IMR-90 (cell line): Measurements from ENCODE around the gene DOK6. TPM values are rescaled to one million over a fixed set of nuclear protein-coding genes. Genes with fewer than 3 reads are reported as not detected.

Experiments used
- ATAC-seq: fragments of 200-7000 bp; cut with Tn5 transposase; 2 replicates; pipeline ENCODE4 v1.9.1; 2020; ENCODE audit warnings: low read depth, mild to moderate bottlenecking, moderate library complexity
- BruUV-seq: library from RNA; stranded (reverse); fragments of 400-500 nt; replicated peaks from 2 replicates; lab custom pipeline; 2021; lab: Mats Ljungman, UMichigan
- CTCF ChIA-PET: fragments of 300-600 bp; formaldehyde crosslinking; extraction: SDS; loops from one replicate; lab custom pipeline; 2021; ENCODE audit warnings: antibody characterized with exemption; lab: Yijun Ruan, JAX
- POLR2A ChIA-PET: fragments of 300-600 bp; sonication (Branson Sonifier 250); formaldehyde crosslinking; loops from one replicate; lab custom pipeline; 2022; ENCODE audit warnings: antibody characterized with exemption; ENCODE audit not compliant: unreplicated experiment; lab: Charles Lee
- DNase-seq: peaks from one replicate; pipeline ENCODE4 v3.0.0; 2013
- H2AFZ ChIP-seq: replicated peaks from 2 replicates; pipeline ENCODE3; 2013; ENCODE audit warnings: low read length, mild to moderate bottlenecking; ENCODE audit not compliant: poor library complexity
- H2AK5ac ChIP-seq: 2 replicates; pipeline ENCODE4 v1.6.1; 2013; ENCODE audit warnings: low read depth, low read length, inconsistent platforms
- H2AK9ac ChIP-seq: replicated peaks from 2 replicates; pipeline ENCODE3; 2013; ENCODE audit warnings: mild to moderate bottlenecking, low read depth, low read length, moderate library complexity; ENCODE audit not compliant: poor library complexity
- H2BK120ac ChIP-seq: 2 replicates; pipeline ENCODE4 v1.6.1; 2013; ENCODE audit warnings: low read depth, low read length, inconsistent platforms
- H2BK15ac ChIP-seq: 3 replicates; pipeline ENCODE4 v1.6.1; 2013; ENCODE audit warnings: low read depth, low read length, inconsistent platforms
- H2BK20ac ChIP-seq: 2 replicates; pipeline ENCODE4 v1.6.1; 2013; ENCODE audit warnings: low read depth, mild to moderate bottlenecking, inconsistent platforms, low read length, moderate library complexity
- H2BK5ac ChIP-seq: 2 replicates; pipeline ENCODE4 v1.6.1; 2013; ENCODE audit warnings: mild to moderate bottlenecking, low read depth, low read length, inconsistent platforms; ENCODE audit not compliant: poor library complexity, severe bottlenecking
- H3K14ac ChIP-seq: replicated peaks from 2 replicates; pipeline ENCODE4 v1.6.1; 2013; ENCODE audit warnings: low read depth, low read length, inconsistent platforms
- H3K18ac ChIP-seq: 2 replicates; pipeline ENCODE4 v1.6.1; 2013; ENCODE audit warnings: low read depth, low read length, control low read depth
- H3K23ac ChIP-seq: 2 replicates; pipeline ENCODE4 v1.6.1; 2013; ENCODE audit warnings: low read depth, low read length, inconsistent platforms
- H3K27ac ChIP-seq: 2 replicates; pipeline ENCODE4 v1.5.1; 2013; ENCODE audit warnings: mild to moderate bottlenecking, control low read depth, low read length; ENCODE audit not compliant: insufficient read depth
- H3K27me3 ChIP-seq: 2 replicates; pipeline ENCODE4 v1.6.1; 2013; ENCODE audit warnings: low read length; ENCODE audit not compliant: control insufficient read depth, insufficient read depth
- H3K36me3 ChIP-seq: 2 replicates; pipeline ENCODE4 v1.6.1; 2013; ENCODE audit warnings: low read length, mixed read lengths; ENCODE audit not compliant: control insufficient read depth, insufficient read depth
- H3K4ac ChIP-seq: 2 replicates; pipeline ENCODE4 v1.6.1; 2013; ENCODE audit warnings: low read depth, low read length, inconsistent platforms
- H3K4me1 ChIP-seq: 2 replicates; pipeline ENCODE4 v1.6.1; 2013; ENCODE audit warnings: low read length, mixed read lengths; ENCODE audit not compliant: control insufficient read depth, insufficient read depth
- H3K4me2 ChIP-seq: 2 replicates; pipeline ENCODE4 v1.6.1; 2013; ENCODE audit warnings: low read depth, mild to moderate bottlenecking, control low read depth, low read length, moderate library complexity
- H3K4me3 ChIP-seq: 2 replicates; pipeline ENCODE4 v1.5.1; 2013; ENCODE audit warnings: low read depth, mild to moderate bottlenecking, control low read depth, low read length, moderate library complexity; ENCODE audit not compliant: insufficient read depth
- H3K56ac ChIP-seq: 2 replicates; pipeline ENCODE4 v1.6.1; 2013; ENCODE audit warnings: low read length, inconsistent platforms; ENCODE audit not compliant: insufficient read depth; ENCODE audit errors: extremely low read depth
- H3K79me1 ChIP-seq, 2 experiments: 2 replicates each; pipeline ENCODE4 v1.6.1; 2013; ENCODE audit warnings: low read length in 2 of 2, inconsistent platforms in 1 of 2, low read depth in 1 of 2
- H3K9ac ChIP-seq: 2 replicates; pipeline ENCODE4 v1.6.1; 2013; ENCODE audit warnings: low read depth, low read length, control low read depth
- H3K9me1 ChIP-seq: 2 replicates; pipeline ENCODE4 v1.6.1; 2013; ENCODE audit warnings: low read length, inconsistent platforms; ENCODE audit not compliant: insufficient read depth
- H3K9me3 ChIP-seq: 2 replicates; pipeline ENCODE4 v1.6.1; 2013; ENCODE audit warnings: low read length; ENCODE audit not compliant: control insufficient read depth, insufficient read depth
- H4K20me1 ChIP-seq: 2 replicates; pipeline ENCODE4 v1.6.1; 2013; ENCODE audit warnings: low read length, inconsistent platforms; ENCODE audit not compliant: insufficient read depth
- H4K5ac ChIP-seq: 2 replicates; pipeline ENCODE4 v1.6.1; 2013; ENCODE audit warnings: mild to moderate bottlenecking, low read depth, low read length, control low read depth
- H4K8ac ChIP-seq, 2 experiments: 2 replicates each; pipeline ENCODE4 v1.6.1; 2013; ENCODE audit warnings: low read depth in 2 of 2, low read length in 2 of 2, control low read depth in 1 of 2, inconsistent platforms in 1 of 2
- H4K91ac ChIP-seq: 2 replicates; pipeline ENCODE4 v1.6.1; 2013; ENCODE audit warnings: low read depth, low read length, inconsistent platforms; ENCODE audit not compliant: insufficient read depth
- BHLHE40 ChIP-seq: fragments of 150-350 bp; IDR thresholded peaks from 2 replicates; pipeline ENCODE4 v1.6.1; 2016; ENCODE audit warnings: mild to moderate bottlenecking, low read depth, low read length
- MXI1 ChIP-seq: IDR thresholded peaks from 2 replicates; pipeline ENCODE4 v1.6.1; 2012; ENCODE audit warnings: low read depth, mild to moderate bottlenecking, low read length, moderate library complexity, borderline replicate concordance
- RCOR1 ChIP-seq: IDR thresholded peaks from 2 replicates; pipeline ENCODE4 v1.6.1; 2012; ENCODE audit warnings: mild to moderate bottlenecking, low read length, improper control_type of control experiment; ENCODE audit not compliant: insufficient replicate concordance
- RFX5 ChIP-seq: IDR thresholded peaks from 2 replicates; pipeline ENCODE4 v1.8.0; 2012; ENCODE audit warnings: low read depth, mild to moderate bottlenecking, low read length, moderate library complexity
- USF2 ChIP-seq: fragments of 150-350 bp; IDR thresholded peaks from 2 replicates; pipeline ENCODE4 v1.6.1; 2017; ENCODE audit warnings: mild to moderate bottlenecking, antibody characterized with exemption, low read length, low read depth
- WGBS, 2 experiments: methylation state at CpG; one replicate each; pipeline versions ENCODE4 v1.1.5 to v1.1.7; 2013; ENCODE audit warnings: missing lambda C conversion rate in 2 of 2; ENCODE audit not compliant: insufficient read length in 1 of 2; ENCODE audit errors: extremely low coverage in 2 of 2; 5-methylcytosine and 5-hydroxymethylcytosine counted together
- dilution Hi-C: fragments of 300-500 bp; cut with HindIII; formaldehyde crosslinking; loops from one replicate; pipeline ENCODE4 v1.14.3; 2018; ENCODE audit warnings: low sequenced_read_pairs; ENCODE audit not compliant: unreplicated experiment
- in situ Hi-C: fragments of 300-500 bp; cut with MboI; formaldehyde crosslinking; loops from 3 replicates; pipeline ENCODE4 v1.14.3; 2019; ENCODE audit warnings: low sequenced_read_pairs, inconsistent platforms, mixed read lengths
- intact Hi-C: fragments of 100-400 bp; cut with micrococcal nuclease; formaldehyde crosslinking; loops from 2 replicates; pipeline ENCODE4 v1.10.0; 2022
- polyA plus RNA-seq, 3 experiments: library from polyadenylated mRNA; depleted of rRNA; stranded (reverse); fragments of >200 nt; gene quantifications; 2 replicates each; pipeline ENCODE4 v1.2.3, GENCODE V29; 2012; ENCODE audit warnings: low replicate concordance in 1 of 3
- total RNA-seq: library from RNA; depleted of rRNA; stranded (reverse); fragments of >200 nt; gene quantifications from 2 replicates; pipeline ENCODE4 v1.2.3, GENCODE V29; 2012
- TF ChIP-seq, protein P1 (sequence below): conservative IDR thresholded peaks from 2 replicates; pipeline ENCODE4 v1.5.1; 2012; ENCODE audit warnings: mild to moderate bottlenecking, low read depth, low read length, improper control_type of control experiment

The DOK6 gene
- total and polyA plus RNA-seq, 2 of the 4 experiments (the other 2 are of a cell fraction) = 1.9 to 2.7 TPM

- no peak for DNase-seq
- in situ Hi-C loops = no loop called here
- no peak overlapping the region for H2BK120ac ChIP-seq
- H2BK5ac ChIP-seq = no peak overlapping the region
- peak overlapping the region; percentile 3; the same call in 1 of the 2 replicates for H3K4me2 ChIP-seq
- no peak overlapping the region for H4K5ac ChIP-seq
- H3K79me1 ChIP-seq = no peaks in the 10 kb centered on the region
- POLR2A ChIA-PET = no interaction called here
- dilution Hi-C loops = no loop called here
- no peak overlapping the region for H3K4ac ChIP-seq
- no peak overlapping the region for H2AK5ac ChIP-seq
- no peak overlapping the region for H4K91ac ChIP-seq
- H2BK15ac ChIP-seq = no peak overlapping the region
- H3K14ac ChIP-seq = no peak overlapping the region
- no CpG with 5 or more reads among the region's 2 CpGs for WGBS, 2 experiments
- H2AFZ ChIP-seq = no peak overlapping the region
- no peaks in the 10 kb centered on the region for H3K27me3 ChIP-seq
- H3K4me1 ChIP-seq = peaks cover 3% of the 10 kb centered on the region
- no peaks in the 10 kb centered on the region for H3K36me3 ChIP-seq
- H3K56ac ChIP-seq = no peak overlapping the region
- H3K18ac ChIP-seq = no peak overlapping the region
- no peak overlapping the region for H3K27ac ChIP-seq
- CTCF ChIA-PET = no interaction called here
- 0 out of 2 replicates have a peak, but pooled peaks cover 2% of the 10 kb centered on the region for H3K9me1 ChIP-seq
- no peaks in the 10 kb centered on the region for H4K20me1 ChIP-seq
- H3K9me3 ChIP-seq = peaks cover 6% of the 10 kb centered on the region
- no peak overlapping the region for H3K4me3 ChIP-seq
- H4K8ac ChIP-seq = no peak overlapping the region
- no peak overlapping the region for H3K23ac ChIP-seq
- peak; percentile 28 for ATAC-seq
- H2AK9ac ChIP-seq = no peak overlapping the region
- TF ChIP-seq BHLHE40 = no peak
- TF ChIP-seq RCOR1 = no peak
- TF ChIP-seq, protein P1, sequence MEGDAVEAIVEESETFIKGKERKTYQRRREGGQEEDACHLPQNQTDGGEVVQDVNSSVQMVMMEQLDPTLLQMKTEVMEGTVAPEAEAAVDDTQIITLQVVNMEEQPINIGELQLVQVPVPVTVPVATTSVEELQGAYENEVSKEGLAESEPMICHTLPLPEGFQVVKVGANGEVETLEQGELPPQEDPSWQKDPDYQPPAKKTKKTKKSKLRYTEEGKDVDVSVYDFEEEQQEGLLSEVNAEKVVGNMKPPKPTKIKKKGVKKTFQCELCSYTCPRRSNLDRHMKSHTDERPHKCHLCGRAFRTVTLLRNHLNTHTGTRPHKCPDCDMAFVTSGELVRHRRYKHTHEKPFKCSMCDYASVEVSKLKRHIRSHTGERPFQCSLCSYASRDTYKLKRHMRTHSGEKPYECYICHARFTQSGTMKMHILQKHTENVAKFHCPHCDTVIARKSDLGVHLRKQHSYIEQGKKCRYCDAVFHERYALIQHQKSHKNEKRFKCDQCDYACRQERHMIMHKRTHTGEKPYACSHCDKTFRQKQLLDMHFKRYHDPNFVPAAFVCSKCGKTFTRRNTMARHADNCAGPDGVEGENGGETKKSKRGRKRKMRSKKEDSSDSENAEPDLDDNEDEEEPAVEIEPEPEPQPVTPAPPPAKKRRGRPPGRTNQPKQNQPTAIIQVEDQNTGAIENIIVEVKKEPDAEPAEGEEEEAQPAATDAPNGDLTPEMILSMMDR = no peak
- TF ChIP-seq RFX5 = no peak
- no peak for TF ChIP-seq MXI1
- no peak for TF ChIP-seq USF2
- H3K9ac ChIP-seq = no peak overlapping the region
- no TSS peak for BruUV-seq
- no peak overlapping the region for H2BK20ac ChIP-seq
- intact Hi-C loops = loop anchor here (10.0 kb wide), 1 partner anchor 593 kb away; no protein-coding TSS in a partner anchor
Observed at GRCh38 chr18:69491576-69491975, 90.9 kb downstream of the DOK6 start.
